HEK293 (cell line): ENCODE data around the gene XCL2.

Source experiments
- CTCF ChIA-PET: fragments of 350-600 bp; formaldehyde crosslinking; extraction: SDS; loops from one replicate; lab custom pipeline; 2021; ENCODE audit warnings: antibody characterized with exemption; lab: Yijun Ruan, JAX
- POLR2A ChIA-PET: fragments of 300-600 bp; formaldehyde crosslinking; extraction: SDS; loops from one replicate; lab custom pipeline; 2020; ENCODE audit warnings: antibody characterized with exemption, inconsistent platforms; lab: Yijun Ruan, JAX
- H3K27ac ChIP-seq: fragments of 200-500 bp; sonication (Bioruptor generic); 2 replicates; pipeline ENCODE4 v1.5.1; 2014; ENCODE audit warnings: low read depth, low read length, control low read depth, inconsistent platforms; ENCODE audit errors: extremely low read depth
- H3K36me3 ChIP-seq, 2 experiments: fragments of 200-500 bp in 1 of 2; sonication (Bioruptor generic) in 1 of 2; 1 replicate in 1 of 2; 2 replicates in 1 of 2; pipeline ENCODE4 v1.5.1; 2014 to 2017; ENCODE audit warnings: inconsistent platforms in 2 of 2, low read length in 2 of 2; ENCODE audit not compliant: control insufficient read depth in 2 of 2, insufficient read depth in 1 of 2
- H3K4me1 ChIP-seq: fragments of 200-500 bp; sonication (Bioruptor generic); 2 replicates; pipeline ENCODE4 v1.5.1; 2014; ENCODE audit warnings: mild to moderate bottlenecking, low read length, inconsistent platforms; ENCODE audit not compliant: control insufficient read depth, insufficient read depth
- H3K4me3 ChIP-seq: 2 replicates; pipeline ENCODE4 v1.5.1; 2011; ENCODE audit warnings: low read depth, mild to moderate bottlenecking, control low read depth, low read length, moderate library complexity
- H3K9me3 ChIP-seq: fragments of 200-500 bp; sonication (Bioruptor generic); 2 replicates; pipeline ENCODE4 v1.5.1; 2014; ENCODE audit warnings: low read depth, low read length, inconsistent platforms; ENCODE audit not compliant: control insufficient read depth, insufficient read depth
- BCL6B ChIP-seq: fragments of 450-650 bp; formaldehyde crosslinking; IDR thresholded peaks from 2 replicates; pipeline ENCODE4 v1.5.1; 2017; ENCODE audit warnings: missing biosample characterization, missing genetic modification characterization
- FEZF1 ChIP-seq: fragments of 450-650 bp; formaldehyde crosslinking; IDR thresholded peaks from 2 replicates; pipeline ENCODE4 v1.5.1; 2016; ENCODE audit warnings: missing biosample characterization, missing genetic modification characterization
- GLIS1 ChIP-seq: fragments of 450-650 bp; formaldehyde crosslinking; IDR thresholded peaks from 2 replicates; pipeline ENCODE4 v1.5.1; 2016; ENCODE audit warnings: missing biosample characterization, missing genetic modification characterization
- KLF17 ChIP-seq: fragments of 450-650 bp; formaldehyde crosslinking; IDR thresholded peaks from 2 replicates; pipeline ENCODE4 v1.5.1; 2016; ENCODE audit warnings: missing biosample characterization, missing genetic modification characterization
- MYNN ChIP-seq: fragments of 450-650 bp; formaldehyde crosslinking; IDR thresholded peaks from 2 replicates; pipeline ENCODE4 v1.5.1; 2016; ENCODE audit warnings: missing biosample characterization, missing genetic modification characterization, borderline replicate concordance
- MZF1 ChIP-seq: fragments of 450-650 bp; formaldehyde crosslinking; IDR thresholded peaks from 2 replicates; pipeline ENCODE4 v1.5.1; 2017; ENCODE audit warnings: missing biosample characterization, missing genetic modification characterization, borderline replicate concordance
- OSR2 ChIP-seq: fragments of 450-650 bp; formaldehyde crosslinking; IDR thresholded peaks from 2 replicates; pipeline ENCODE4 v1.5.1; 2016; ENCODE audit warnings: missing biosample characterization, missing genetic modification characterization
- SCRT2 ChIP-seq: fragments of 450-650 bp; formaldehyde crosslinking; IDR thresholded peaks from 2 replicates; pipeline ENCODE4 v1.5.1; 2016; ENCODE audit warnings: missing biosample characterization, missing genetic modification characterization
- ZNF132 ChIP-seq: fragments of 450-650 bp; formaldehyde crosslinking; IDR thresholded peaks from 2 replicates; pipeline ENCODE4 v1.5.1; 2017; ENCODE audit warnings: missing biosample characterization, missing genetic modification characterization, borderline replicate concordance
- ZNF362 ChIP-seq: fragments of 450-650 bp; formaldehyde crosslinking; IDR thresholded peaks from 2 replicates; pipeline ENCODE4 v1.5.1; 2016; ENCODE audit warnings: missing biosample characterization, missing genetic modification characterization
- ZNF37A ChIP-seq: fragments of 450-650 bp; IDR thresholded peaks from 2 replicates; pipeline ENCODE4 v1.5.1; 2018; ENCODE audit warnings: missing biosample characterization, missing genetic modification characterization
- ZNF394 ChIP-seq: fragments of 450-650 bp; formaldehyde crosslinking; IDR thresholded peaks from 2 replicates; pipeline ENCODE4 v1.5.1; 2016; ENCODE audit warnings: missing biosample characterization, missing genetic modification characterization, mild to moderate bottlenecking, moderate library complexity, borderline replicate concordance
- ZNF513 ChIP-seq: fragments of 450-650 bp; IDR thresholded peaks from 2 replicates; pipeline ENCODE4 v1.5.1; 2018; ENCODE audit warnings: missing biosample characterization, missing genetic modification characterization
- ZNF521 ChIP-seq: fragments of 450-650 bp; formaldehyde crosslinking; IDR thresholded peaks from 2 replicates; pipeline ENCODE4 v1.5.1; 2017; ENCODE audit warnings: missing biosample characterization, mild to moderate bottlenecking, missing genetic modification characterization
- ZNF530 ChIP-seq: fragments of 450-650 bp; formaldehyde crosslinking; IDR thresholded peaks from 2 replicates; pipeline ENCODE4 v1.5.1; 2016; ENCODE audit warnings: low read depth, missing biosample characterization, missing genetic modification characterization
- ZNF707 ChIP-seq: fragments of 450-650 bp; formaldehyde crosslinking; IDR thresholded peaks from 2 replicates; pipeline ENCODE4 v1.5.1; 2016; ENCODE audit warnings: missing biosample characterization, missing genetic modification characterization
- ZNF76 ChIP-seq: fragments of 450-650 bp; formaldehyde crosslinking; IDR thresholded peaks from 2 replicates; pipeline ENCODE4; 2016; ENCODE audit warnings: low read depth, missing biosample characterization, missing genetic modification characterization, borderline replicate concordance
- ZNF843 ChIP-seq: fragments of 450-650 bp; formaldehyde crosslinking; IDR thresholded peaks from 2 replicates; pipeline ENCODE4 v1.5.1; 2016; ENCODE audit warnings: missing biosample characterization, missing genetic modification characterization
- ZXDB ChIP-seq: fragments of 450-650 bp; formaldehyde crosslinking; IDR thresholded peaks from 2 replicates; pipeline ENCODE4 v1.5.1; 2016; ENCODE audit warnings: missing biosample characterization, missing genetic modification characterization
- TF ChIP-seq, protein P1 (sequence below): fragments of 450-650 bp; formaldehyde crosslinking; IDR thresholded peaks from 2 replicates; pipeline ENCODE4 v1.5.1; 2016; ENCODE audit warnings: missing biosample characterization, missing genetic modification characterization
- TF ChIP-seq, protein P2 (sequence below): fragments of 450-650 bp; formaldehyde crosslinking; IDR thresholded peaks from 2 replicates; pipeline ENCODE4 v1.5.1; 2016; ENCODE audit warnings: missing biosample characterization, missing genetic modification characterization
- TF ChIP-seq, protein P3 (sequence below): fragments of 450-650 bp; formaldehyde crosslinking; IDR thresholded peaks from 2 replicates; pipeline ENCODE4 v1.5.1; 2017; ENCODE audit warnings: missing biosample characterization, missing genetic modification characterization

The XCL2 gene

GRCh38 chr1:168505006-168505405 is 38.8 kb downstream of the XCL2 start (continued):
- TF ChIP-seq ZNF362 (tag by site-specific recombination) (no peak), MYNN (no peak)
- TF ChIP-seq, all 188 proteins: peak for 0

GRCh38 chr1:168504064-168504837 is 39.5 kb downstream of the XCL2 start:
- CTCF ChIA-PET: interaction anchor here (0.5 kb wide), 1 partner anchor 269 kb away, joined by 3 read pairs; no protein-coding TSS in a partner anchor
- POLR2A ChIA-PET: no interaction called here
- TF ChIP-seq BCL6B (tag by site-specific recombination) (no peak), ZNF513 (tag by site-specific recombination) (no peak), ZNF530 (no peak), GLIS1 (tag by site-specific recombination) (no peak), ZNF394 (tag by site-specific recombination) (no peak), ZNF76 (tag by site-specific recombination) (no peak)
- TF ChIP-seq, all 188 proteins: peak for 0

DNA sequence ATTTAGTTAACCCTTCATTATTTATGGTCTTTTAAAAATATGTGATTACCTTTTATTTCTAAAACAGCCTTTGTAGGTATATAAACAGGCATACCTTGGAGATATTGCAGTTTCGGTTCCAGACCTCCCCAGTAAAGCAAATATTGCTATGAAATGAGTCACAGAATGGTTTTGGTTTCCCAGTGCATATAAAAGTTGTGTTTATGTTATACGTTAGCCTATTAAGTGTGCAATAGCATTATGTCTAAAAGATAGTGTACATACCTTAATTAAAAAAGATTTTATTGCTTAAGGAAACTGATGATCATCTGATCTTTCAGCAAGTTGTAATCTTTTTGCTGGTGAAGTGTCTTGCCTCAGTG is 44.1 kb downstream of the XCL2 start:
- no peaks in the 10 kb centered on the region for H3K36me3 ChIP-seq
- no peak overlapping the region for H3K4me3 ChIP-seq
- H3K4me1 ChIP-seq: peaks cover 10% of the 10 kb centered on the region
- no peak overlapping the region for H3K27ac ChIP-seq
- no peaks in the 10 kb centered on the region for H3K9me3 ChIP-seq
- ChIA-PET CTCF (interaction anchor here (0.7 kb wide), 1 partner anchor 157 kb away, joined by 4 read pairs; no protein-coding TSS in a partner anchor), POLR2A (no interaction called here)
- TF ChIP-seq ZXDB (tag by site-specific recombination): no peak
- TF ChIP-seq MZF1 (tag by site-specific recombination): no peak
- TF ChIP-seq GLIS1 (tag by site-specific recombination): 0 out of 2 replicates have a peak, but pooled peaks have one; percentile 13
- no peak for TF ChIP-seq ZNF132 (tag by site-specific recombination)
- TF ChIP-seq SCRT2 (tag by site-specific recombination): no peak
- TF ChIP-seq ZNF843: peak; percentile 40
- TF ChIP-seq, protein P1, sequence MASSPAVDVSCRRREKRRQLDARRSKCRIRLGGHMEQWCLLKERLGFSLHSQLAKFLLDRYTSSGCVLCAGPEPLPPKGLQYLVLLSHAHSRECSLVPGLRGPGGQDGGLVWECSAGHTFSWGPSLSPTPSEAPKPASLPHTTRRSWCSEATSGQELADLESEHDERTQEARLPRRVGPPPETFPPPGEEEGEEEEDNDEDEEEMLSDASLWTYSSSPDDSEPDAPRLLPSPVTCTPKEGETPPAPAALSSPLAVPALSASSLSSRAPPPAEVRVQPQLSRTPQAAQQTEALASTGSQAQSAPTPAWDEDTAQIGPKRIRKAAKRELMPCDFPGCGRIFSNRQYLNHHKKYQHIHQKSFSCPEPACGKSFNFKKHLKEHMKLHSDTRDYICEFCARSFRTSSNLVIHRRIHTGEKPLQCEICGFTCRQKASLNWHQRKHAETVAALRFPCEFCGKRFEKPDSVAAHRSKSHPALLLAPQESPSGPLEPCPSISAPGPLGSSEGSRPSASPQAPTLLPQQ (tag by site-specific recombination): no peak
- no peak for TF ChIP-seq KLF17
- TF ChIP-seq ZNF707: no peak
- TF ChIP-seq OSR2 (tag by site-specific recombination): 0 out of 2 replicates have a peak, but pooled peaks have one; percentile 21
- TF ChIP-seq ZNF37A (tag by site-specific recombination): no peak
- TF ChIP-seq, protein P2, sequence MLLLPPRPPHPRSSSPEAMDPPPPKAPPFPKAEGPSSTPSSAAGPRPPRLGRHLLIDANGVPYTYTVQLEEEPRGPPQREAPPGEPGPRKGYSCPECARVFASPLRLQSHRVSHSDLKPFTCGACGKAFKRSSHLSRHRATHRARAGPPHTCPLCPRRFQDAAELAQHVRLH (tag by site-specific recombination): 0 out of 2 replicates have a peak, but pooled peaks have one; percentile 35
- TF ChIP-seq, protein P3, sequence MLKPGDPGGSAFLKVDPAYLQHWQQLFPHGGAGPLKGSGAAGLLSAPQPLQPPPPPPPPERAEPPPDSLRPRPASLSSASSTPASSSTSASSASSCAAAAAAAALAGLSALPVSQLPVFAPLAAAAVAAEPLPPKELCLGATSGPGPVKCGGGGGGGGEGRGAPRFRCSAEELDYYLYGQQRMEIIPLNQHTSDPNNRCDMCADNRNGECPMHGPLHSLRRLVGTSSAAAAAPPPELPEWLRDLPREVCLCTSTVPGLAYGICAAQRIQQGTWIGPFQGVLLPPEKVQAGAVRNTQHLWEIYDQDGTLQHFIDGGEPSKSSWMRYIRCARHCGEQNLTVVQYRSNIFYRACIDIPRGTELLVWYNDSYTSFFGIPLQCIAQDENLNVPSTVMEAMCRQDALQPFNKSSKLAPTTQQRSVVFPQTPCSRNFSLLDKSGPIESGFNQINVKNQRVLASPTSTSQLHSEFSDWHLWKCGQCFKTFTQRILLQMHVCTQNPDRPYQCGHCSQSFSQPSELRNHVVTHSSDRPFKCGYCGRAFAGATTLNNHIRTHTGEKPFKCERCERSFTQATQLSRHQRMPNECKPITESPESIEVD (tag by site-specific recombination): peak; percentile 37; the same call in 1 of the 2 replicates
- TF ChIP-seq ZNF521 (tag by site-specific recombination): no peak
- peak; percentile 79 for TF ChIP-seq FEZF1 (tag by site-specific recombination)

More at GRCh38 chr1:168504064-168504837, 39.5 kb downstream of the XCL2 start:
- no peaks in the 10 kb centered on the region for H3K36me3 ChIP-seq
- no peaks in the 10 kb centered on the region for H3K9me3 ChIP-seq
- H3K4me3 ChIP-seq: no peak overlapping the region
- no peak overlapping the region for H3K27ac ChIP-seq
- H3K4me1 ChIP-seq: peaks cover 4% of the 10 kb centered on the region
